Thoracic aorta (tissue), 2 donors: ENCODE data around the gene ASB6. TPM values are rescaled to one million over a fixed set of nuclear protein-coding genes. Genes with fewer than 3 reads are reported as not detected.

ENCODE experiments used
- ATAC-seq: fragments of 150-250 bp; one replicate; pipeline ENCODE4 v1.8.0; 2017; ENCODE audit warnings: low read depth; ENCODE audit not compliant: insufficient number of reproducible peaks, low FRiP score
- DNase-seq: peaks from one replicate; pipeline ENCODE4 v3.0.0-alpha.2; 2020; ENCODE audit warnings: low spot score
- H3K27ac ChIP-seq, 2 donors: fragments of 200-600 bp; sonication (generic); 1 replicate in 1 of 2; 2 replicates in 1 of 2; pipeline ENCODE4 v1.5.1; 2016; ENCODE audit warnings: mild to moderate bottlenecking in 2 of 2, moderate library complexity in 2 of 2
- H3K27me3 ChIP-seq: fragments of 200-600 bp; sonication (generic); replicated peaks from 2 replicates; pipeline ENCODE4 v1.6.0; 2016; ENCODE audit warnings: mild to moderate bottlenecking; ENCODE audit not compliant: insufficient read depth
- H3K36me3 ChIP-seq: fragments of 200-600 bp; sonication (generic); one replicate; pipeline ENCODE4 v1.5.1; 2016
- H3K4me1 ChIP-seq, 2 donors: fragments of 200-600 bp; sonication (generic); 1 replicate in 1 of 2; 2 replicates in 1 of 2; pipeline versions ENCODE4 v1.5.1 to v1.6.0; 2016; ENCODE audit warnings: low read depth in 2 of 2, mild to moderate bottlenecking in 1 of 2; ENCODE audit not compliant: control insufficient read depth in 1 of 2
- H3K4me3 ChIP-seq: fragments of 200-600 bp; sonication (generic); 2 replicates; pipeline ENCODE4 v1.5.1; 2016; ENCODE audit warnings: mild to moderate bottlenecking
- H3K9me3 ChIP-seq: fragments of 200-600 bp; sonication (generic); 2 replicates; pipeline ENCODE4 v1.5.1; 2016
- CTCF ChIP-seq: fragments of 200-600 bp; sonication (generic); IDR thresholded peaks from one replicate; pipeline ENCODE4 v1.5.1; 2019; ENCODE audit warnings: antibody characterized with exemption
- total RNA-seq, 2 donors: library from RNA; depleted of rRNA; stranded (reverse); fragments of >200 nt; gene quantifications; one replicate each; pipeline versions ENCODE4 v1.1.0 to v1.2.3, GENCODE V29; 2016

The ASB6 gene
- total RNA-seq, 2 donors from 2014 or later = 23.0 to 31.0 TPM

DNA sequence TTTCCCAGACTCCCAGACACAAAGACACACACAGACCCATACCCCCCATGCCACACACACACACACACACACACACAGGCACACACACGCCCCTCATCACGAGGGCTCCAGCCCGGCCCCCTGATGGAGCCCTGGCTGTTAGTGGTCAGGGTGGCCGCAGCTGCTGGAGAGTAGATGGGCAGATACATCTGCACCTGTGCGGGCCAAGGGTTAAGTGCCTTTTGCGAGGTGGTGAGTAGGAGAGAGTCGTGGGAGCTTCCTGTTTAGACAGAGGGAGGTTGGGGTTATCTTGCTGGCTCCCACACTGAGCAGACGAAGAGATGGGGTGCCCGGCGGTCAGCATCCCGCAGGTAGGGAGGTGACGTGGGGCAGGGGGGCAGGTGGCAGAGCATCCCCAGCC is 31.7 kb upstream of the ASB6 start:
- no peak for ATAC-seq
- peaks cover 17 to 95% of the 10 kb centered on the region in 2 donors for H3K4me1 ChIP-seq
- no peaks in the 10 kb centered on the region for H3K27me3 ChIP-seq
- H3K9me3 ChIP-seq = no peaks in the 10 kb centered on the region
- no peak overlapping the region for H3K27ac ChIP-seq
- H3K4me3 ChIP-seq = no peak overlapping the region
- no peak for DNase-seq
- H3K36me3 ChIP-seq = no peaks in the 10 kb centered on the region
- TF ChIP-seq CTCF = no peak

- ATAC-seq (no peak), DNase-seq (no peak)
- Histone ChIP-seq H3K36me3 (no peaks in the 10 kb centered on the region), H3K27ac (peak overlapping the region; percentile 38 to 82), H3K4me3 (no peak overlapping the region), H3K9me3 (no peaks in the 10 kb centered on the region), H3K4me1 (peaks cover 24 to 97% of the 10 kb centered on the region in 2 donors), H3K27me3 (no peaks in the 10 kb centered on the region)
- TF ChIP-seq CTCF = no peak
These were observed 30.8 kb upstream of the ASB6 start for GRCh38 chr9:129672702-129673101.

DNA sequence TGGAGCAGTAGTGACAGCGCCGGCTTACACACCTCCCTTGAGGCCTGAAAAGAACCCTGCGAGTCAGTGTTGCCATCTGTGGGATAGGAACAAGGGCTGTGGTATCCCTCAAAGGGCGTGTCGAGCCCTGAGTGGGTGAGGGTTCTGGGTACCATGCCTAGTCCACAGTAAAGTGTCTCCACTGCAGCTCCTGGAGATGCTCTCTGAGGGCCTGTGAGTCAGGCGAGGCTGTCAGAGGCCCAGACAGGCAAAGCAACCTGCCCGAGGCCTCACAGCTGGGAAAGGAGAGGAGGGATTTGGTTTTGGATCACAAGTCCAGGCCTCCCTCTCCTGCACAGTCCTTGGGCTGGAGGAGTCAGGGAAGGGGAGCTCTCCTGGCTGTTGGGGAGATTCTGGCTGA is 29.6 kb upstream of the ASB6 start:
- H3K27ac ChIP-seq = peak overlapping the region; percentile 57 to 82
- no peaks in the 10 kb centered on the region for H3K27me3 ChIP-seq
- TF ChIP-seq CTCF = no peak
- no peak overlapping the region for H3K4me3 ChIP-seq
- ATAC-seq (no peak), DNase-seq (no peak)
- H3K36me3 ChIP-seq = no peaks in the 10 kb centered on the region
- no peaks in the 10 kb centered on the region for H3K9me3 ChIP-seq
- H3K4me1 ChIP-seq = peaks cover 29 to 91% of the 10 kb centered on the region in 2 donors

GRCh38 chr9:129671065-129671464 is 29.1 kb upstream of the ASB6 start:
- no peaks in the 10 kb centered on the region for H3K36me3 ChIP-seq
- no peak for ATAC-seq
- no peaks in the 10 kb centered on the region for H3K9me3 ChIP-seq
- H3K27ac ChIP-seq = peak overlapping the region; percentile 57 to 82
- no peak for TF ChIP-seq CTCF
- no peak for DNase-seq
- H3K4me1 ChIP-seq = peaks cover 29 to 87% of the 10 kb centered on the region in 2 donors
- no peak overlapping the region for H3K4me3 ChIP-seq
- no peaks in the 10 kb centered on the region for H3K27me3 ChIP-seq

GRCh38 chr9:129669946-129670345 is 28.0 kb upstream of the ASB6 start:
- Histone ChIP-seq H3K27me3 (no peaks in the 10 kb centered on the region), H3K27ac (peak overlapping the region; percentile 17 to 82), H3K4me3 (peak overlapping the region; percentile 16), H3K36me3 (no peaks in the 10 kb centered on the region), H3K4me1 (peaks cover 29 to 78% of the 10 kb centered on the region in 2 donors), H3K9me3 (no peaks in the 10 kb centered on the region)
- no peak for TF ChIP-seq CTCF
- no peak for DNase-seq
- no peak for ATAC-seq
